Testis (tissue), 3 donors: ENCODE measurements around the gene NOS1AP. TPM values are rescaled to one million over a fixed set of nuclear protein-coding genes. Genes with fewer than 3 reads are reported as not detected.

Source experiments
- DNase-seq: peaks from one replicate; pipeline ENCODE4 v3.0.0-alpha.2; 2019
- H3K27ac ChIP-seq, 2 donors: fragments of 200-600 bp; sonication (generic); one replicate each; pipeline ENCODE4 v1.5.1; 2019
- H3K27me3 ChIP-seq: fragments of 200-600 bp; sonication (generic); one replicate; pipeline ENCODE4 v1.5.1; 2019
- H3K36me3 ChIP-seq: fragments of 200-600 bp; sonication (generic); one replicate; pipeline ENCODE4 v1.5.1; 2017; ENCODE audit warnings: low read depth; ENCODE audit errors: missing control alignments
- H3K4me1 ChIP-seq: fragments of 200-600 bp; sonication (generic); one replicate; pipeline ENCODE4 v1.5.1; 2019
- H3K4me3 ChIP-seq, 2 donors: fragments of 200-600 bp; sonication (generic); one replicate each; pipeline ENCODE4 v1.5.1; 2017 to 2019
- H3K9me3 ChIP-seq: fragments of 200-600 bp; sonication (generic); one replicate; pipeline ENCODE4 v1.5.1; 2017
- CTCF ChIP-seq, 3 experiments: fragments of 450-650 bp in 2 of 3; fragments of 200-600 bp in 1 of 3; sonication (generic) in 1 of 3; IDR thresholded peaks; one replicate each; pipeline ENCODE4 v1.5.1; 2016 to 2019; ENCODE audit warnings: antibody characterized with exemption in 3 of 3, mild to moderate bottlenecking in 2 of 3, moderate library complexity in 1 of 3
- POLR2A ChIP-seq: fragments of 450-650 bp; IDR thresholded peaks from one replicate; pipeline ENCODE4 v1.6.1; 2017; ENCODE audit warnings: antibody characterized with exemption, mild to moderate bottlenecking, moderate library complexity
- WGBS, 2 donors: methylation state at CpG; one replicate each; pipeline ENCODE4 v1.1.5; 2018; 5-methylcytosine and 5-hydroxymethylcytosine counted together
- intact Hi-C: fragments of 100-400 bp; cut with DNase I; formaldehyde crosslinking; loops from one replicate; pipeline ENCODE4 v1.15.1; 2023; ENCODE audit warnings: low total_unique reads
- polyA plus RNA-seq: library from polyadenylated mRNA; stranded (reverse); fragments of 350-450 nt; fragmentation: Illumina TruSeq; extraction: RNeasy Lipid Tissue Mini Kit (QIAGEN cat#74804); gene quantifications from one replicate; pipeline ENCODE4 v1.2.3, GENCODE V29; 2014; ENCODE audit warnings: low read depth, low replicate concordance; ENCODE audit not compliant: insufficient read depth
- total RNA-seq, 2 donors: library from RNA; depleted of rRNA; stranded (reverse); fragments of >200 nt; gene quantifications; one replicate each; pipeline ENCODE4 v1.2.3, GENCODE V29; 2016

Gene NOS1AP
- total and polyA plus RNA-seq, 3 donors from 2014 or later = 2.1 to 5.1 (median 4.1) TPM

GRCh38 chr1:162327788-162328165 lies 258.3 kb downstream of the NOS1AP start:
- no peak for DNase-seq
- Histone ChIP-seq H3K27me3 (no peaks in the 10 kb centered on the region), H3K4me1 (no peaks in the 10 kb centered on the region), H3K9me3 (no peaks in the 10 kb centered on the region), H3K27ac (no peak overlapping the region), H3K36me3 (no peaks in the 10 kb centered on the region), H3K4me3 (no peak overlapping the region)
- no peak for TF ChIP-seq CTCF (IDR thresholded peaks at IDR 0.05)
- TF ChIP-seq POLR2A = no peak
- 97 to 100% methylated on average over 1 of the region's 1 CpG for WGBS, 2 donors
- intact Hi-C loops = no loop called here

GRCh38 chr1:162328512-162328911 lies 259.0 kb downstream of the NOS1AP start:
- H3K4me3 ChIP-seq = no peak overlapping the region
- no peaks in the 10 kb centered on the region for H3K27me3 ChIP-seq
- TF ChIP-seq POLR2A (no peak), CTCF (IDR thresholded peaks at IDR 0.05) (no peak)
- DNase-seq = no peak
- no peak overlapping the region for H3K27ac ChIP-seq
- H3K36me3 ChIP-seq = no peaks in the 10 kb centered on the region
- H3K9me3 ChIP-seq = no peaks in the 10 kb centered on the region
- intact Hi-C loops = no loop called here
- H3K4me1 ChIP-seq = no peaks in the 10 kb centered on the region

GRCh38 chr1:162329826-162330225 lies 260.3 kb downstream of the NOS1AP start:
- Histone ChIP-seq H3K27ac (no peak overlapping the region), H3K36me3 (no peaks in the 10 kb centered on the region), H3K27me3 (no peaks in the 10 kb centered on the region), H3K9me3 (no peaks in the 10 kb centered on the region), H3K4me3 (no peak overlapping the region), H3K4me1 (no peaks in the 10 kb centered on the region)
- TF ChIP-seq POLR2A (no peak), CTCF (IDR thresholded peaks at IDR 0.05) (no peak)
- intact Hi-C loops = no loop called here
- WGBS, 2 donors = 49 to 54% methylated on average over 3 of the region's 3 CpGs
- DNase-seq = no peak

GRCh38 chr1:162333991-162334390 lies 264.5 kb downstream of the NOS1AP start:
- TF ChIP-seq POLR2A = no peak
- TF ChIP-seq CTCF (IDR thresholded peaks at IDR 0.05) = no peak
- Histone ChIP-seq H3K27ac (no peak overlapping the region), H3K27me3 (no peaks in the 10 kb centered on the region), H3K36me3 (no peaks in the 10 kb centered on the region), H3K9me3 (no peaks in the 10 kb centered on the region), H3K4me3 (no peak overlapping the region), H3K4me1 (no peaks in the 10 kb centered on the region)
- intact Hi-C loops = no loop called here
- DNase-seq = no peak

- TF ChIP-seq CTCF (IDR thresholded peaks at IDR 0.05) (no peak), POLR2A (no peak)
- H3K4me1 ChIP-seq = no peaks in the 10 kb centered on the region
- no peak for DNase-seq
- 72 to 79% methylated on average over 5 of the region's 5 CpGs for WGBS, 2 donors
- H3K27ac ChIP-seq = no peak overlapping the region
- no peaks in the 10 kb centered on the region for H3K27me3 ChIP-seq
- no peak overlapping the region for H3K4me3 ChIP-seq
- H3K9me3 ChIP-seq = no peaks in the 10 kb centered on the region
- H3K36me3 ChIP-seq = no peaks in the 10 kb centered on the region
- intact Hi-C loops = no loop called here
Observed at GRCh38 chr1:162335126-162335525, 265.6 kb downstream of the NOS1AP start.
